SW 1271 (cell line): ENCODE measurements around the gene ZNF407.

Experiments used
- DNase-seq, 2 experiments: peaks; one replicate each; lab custom pipeline; 2025; lab: John Stamatoyannopoulos, UW

ZNF407 gene

DNA sequence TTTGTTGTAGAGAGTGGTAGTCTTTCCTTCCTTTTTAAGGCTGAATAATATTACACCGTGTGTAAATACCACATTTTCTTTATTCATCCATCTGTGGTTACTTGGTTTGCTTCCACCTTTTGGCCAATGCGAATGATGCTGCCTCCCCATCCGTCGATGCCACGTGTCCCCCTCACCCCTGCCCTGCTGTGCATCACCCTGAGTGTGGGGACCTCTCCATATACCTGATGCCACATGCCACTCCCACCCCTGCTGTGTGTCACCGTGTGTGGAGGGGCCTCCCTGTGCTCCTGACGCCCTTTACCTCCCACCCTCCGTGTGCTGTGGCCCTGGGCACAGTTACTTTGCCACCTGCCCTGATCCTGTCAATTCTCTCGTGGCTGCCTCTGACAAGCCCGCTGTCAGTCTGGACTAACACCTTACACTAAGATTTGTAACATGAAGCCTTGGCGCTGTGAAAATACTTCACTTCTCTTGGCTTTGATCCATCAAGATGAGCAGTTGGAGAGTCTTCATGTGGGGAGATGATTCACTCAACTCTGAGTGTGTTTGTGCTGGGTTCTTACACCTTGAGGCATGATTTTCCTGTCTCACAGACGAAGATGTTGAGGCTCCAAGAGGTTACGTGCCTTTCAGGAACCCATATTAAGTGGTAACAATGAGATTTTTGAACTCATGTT, 234.0 kb downstream of the ZNF407 start:
- DNase-seq = no peak

DNA sequence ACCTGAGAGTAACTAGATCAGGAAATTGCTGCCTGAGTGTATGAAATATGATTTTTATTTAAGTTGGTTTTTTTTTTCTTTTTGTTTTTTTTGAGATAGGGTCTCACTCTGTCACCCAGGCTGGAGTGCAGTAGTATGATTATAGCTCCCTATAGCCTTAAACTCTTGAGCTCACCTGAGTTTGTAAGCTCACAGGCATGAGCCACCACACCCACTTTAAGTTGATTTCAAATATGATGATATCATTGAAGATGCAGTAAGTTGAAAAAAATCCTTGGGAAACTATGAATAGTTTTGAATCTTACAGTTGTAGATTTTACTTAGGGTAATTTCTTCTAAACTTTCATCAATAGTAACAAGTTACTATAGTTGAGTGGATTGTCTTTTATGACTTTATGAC, 234.7 kb downstream of the ZNF407 start:
- no peak for DNase-seq

- no peak for DNase-seq
These were observed 235.3 kb downstream of the ZNF407 start for GRCh38 chr18:74832999-74833398.

- DNase-seq = no peak
These were observed 237.0 kb downstream of the ZNF407 start for GRCh38 chr18:74834424-74835309.

DNA sequence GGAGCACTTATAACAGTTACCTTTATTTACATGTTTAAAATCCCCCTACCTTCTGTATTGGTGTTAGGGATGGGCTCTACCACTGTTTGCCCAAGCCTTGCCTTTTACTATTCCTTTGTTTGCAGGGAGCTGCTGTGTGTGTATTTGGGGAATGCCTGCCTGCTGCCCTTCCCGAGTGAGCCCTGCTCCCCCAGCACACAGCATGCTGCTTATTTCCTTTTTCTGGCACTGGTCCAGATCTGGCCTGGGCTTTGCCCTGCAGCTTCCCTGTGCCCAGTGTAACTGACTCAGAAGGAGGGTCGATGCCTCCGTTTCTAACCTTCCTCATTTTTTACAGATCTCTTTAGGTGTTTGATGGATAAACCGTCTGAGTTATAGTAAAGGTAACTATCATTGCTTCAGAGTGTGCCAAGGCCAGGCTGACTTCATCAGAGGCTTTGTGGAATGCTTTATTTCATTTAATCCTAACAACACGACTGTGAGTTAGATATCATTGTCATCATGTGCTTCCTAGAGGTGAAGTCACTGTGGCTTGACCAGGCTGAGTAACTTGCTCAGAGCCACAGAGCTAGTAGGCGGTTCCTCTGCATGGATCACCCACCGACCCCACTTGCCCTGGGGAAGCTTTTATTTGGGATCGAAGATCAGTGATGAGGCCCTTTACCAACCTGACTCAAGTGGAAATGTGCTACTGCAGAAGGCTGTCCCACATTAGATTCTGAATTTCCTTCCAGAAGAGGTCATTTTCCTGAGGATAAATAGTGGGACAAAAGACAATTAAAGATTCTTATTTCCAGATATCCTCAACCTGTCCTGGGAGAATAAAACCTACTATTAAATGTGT, 238.8 kb downstream of the ZNF407 start:
- no peak for DNase-seq

- peak in 1 of 2 experiments; percentile 40 for DNase-seq
These were observed 243.0 kb downstream of the ZNF407 start for GRCh38 chr18:74840492-74841167.

DNA sequence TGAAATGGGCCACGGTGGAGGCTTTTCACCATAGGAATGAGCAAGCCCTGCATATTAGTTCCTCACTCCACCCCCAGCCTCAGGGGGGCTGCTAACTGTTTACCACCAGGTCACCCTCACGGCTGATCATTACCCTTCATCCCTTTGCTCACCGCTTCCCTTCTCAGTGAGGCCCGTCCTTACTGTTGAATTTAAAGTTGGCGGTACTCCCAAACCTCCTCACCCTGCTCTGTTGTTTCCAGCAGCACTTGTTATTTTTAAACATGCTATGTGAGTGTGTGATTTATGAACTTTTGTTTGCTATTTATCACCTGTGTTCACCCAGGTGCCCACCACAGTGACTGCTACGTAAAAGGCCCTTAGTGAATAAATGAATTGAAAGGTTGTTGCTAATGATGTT, 243.6 kb downstream of the ZNF407 start:
- DNase-seq = no peak

DNA sequence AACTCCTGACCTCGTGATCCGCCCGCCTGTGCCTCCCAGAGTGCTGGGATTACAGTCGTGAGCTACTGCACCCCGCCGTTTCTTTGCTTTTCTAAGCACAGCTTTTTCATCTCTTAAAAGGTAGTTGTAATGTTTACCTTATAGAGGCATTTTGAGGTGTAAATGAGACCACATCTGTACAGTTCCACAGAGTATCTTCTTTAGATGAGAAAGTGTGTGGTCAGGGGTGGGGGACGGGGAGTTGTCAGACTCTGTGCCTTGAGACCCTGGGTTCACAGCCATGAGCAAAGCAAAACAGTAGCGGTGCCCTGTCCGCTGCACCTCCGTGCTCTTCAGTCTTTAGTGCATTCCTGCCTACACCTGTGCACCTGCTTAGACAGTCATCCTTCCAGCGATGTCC, 251.6 kb downstream of the ZNF407 start:
- DNase-seq = no peak

GRCh38 chr18:74856434-74856833, 258.8 kb downstream of the ZNF407 start:
- no peak for DNase-seq

DNA sequence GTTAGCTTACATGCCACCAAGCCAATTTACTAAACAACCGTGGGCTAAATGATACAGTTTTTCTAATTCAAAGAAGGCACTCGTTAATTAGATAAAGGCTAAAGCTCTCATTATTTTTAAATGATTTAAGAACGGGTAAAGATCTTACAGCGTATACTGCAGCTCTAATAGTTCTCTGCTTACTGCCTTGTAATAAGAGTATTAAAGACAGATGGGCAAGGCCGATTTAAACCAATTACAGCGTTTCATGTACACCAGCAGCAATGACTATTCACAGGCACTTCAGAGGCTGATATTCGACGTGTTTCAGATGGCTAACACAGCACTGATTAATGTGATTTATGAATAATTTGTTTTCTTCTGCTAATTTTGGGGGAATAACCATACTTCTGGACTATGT, 259.3 kb downstream of the ZNF407 start:
- no peak for DNase-seq

GRCh38 chr18:74857901-74858300, 260.2 kb downstream of the ZNF407 start:
- no peak for DNase-seq

GRCh38 chr18:74861154-74861553, 263.5 kb downstream of the ZNF407 start:
- DNase-seq = no peak

DNA sequence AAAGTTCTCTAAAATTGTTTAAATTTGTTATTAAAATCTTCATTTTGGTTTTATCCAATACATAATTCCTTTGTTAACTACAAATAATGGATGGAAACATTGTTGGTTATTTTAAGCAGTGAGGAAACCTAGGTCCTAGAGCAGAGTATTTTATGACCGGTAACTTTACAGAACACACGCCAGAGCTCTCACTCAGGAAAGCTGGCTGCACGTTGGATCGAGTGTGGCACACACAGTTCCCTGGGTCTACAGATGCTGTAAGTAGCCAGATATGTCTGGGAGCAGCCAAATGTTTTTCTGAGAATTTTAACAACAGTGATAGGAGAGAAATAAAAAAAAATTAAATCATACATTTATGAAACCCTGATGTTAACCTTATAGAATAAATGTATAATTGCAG, 264.4 kb downstream of the ZNF407 start:
- DNase-seq = no peak

- DNase-seq = no peak
These were observed 268.9 kb downstream of the ZNF407 start for GRCh38 chr18:74866577-74866976.

DNA sequence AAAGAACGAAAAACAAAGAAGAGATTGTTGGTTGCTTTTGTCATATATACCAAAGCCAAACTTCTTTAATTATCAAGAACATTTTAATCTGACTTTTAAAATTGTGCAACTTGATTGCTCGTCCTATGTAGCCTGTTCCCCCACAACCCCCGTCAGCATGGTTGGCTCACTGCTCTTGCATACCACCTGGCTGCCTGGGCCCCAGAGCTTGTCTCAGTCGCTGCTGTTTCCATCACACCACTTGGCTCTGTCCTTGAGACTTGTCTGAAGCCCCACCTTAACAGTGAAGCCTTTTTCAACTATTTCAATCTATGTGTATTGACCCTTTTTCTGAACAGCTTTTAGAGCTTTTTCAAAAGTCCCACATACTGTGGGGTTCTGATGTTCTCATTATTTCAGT, 270.8 kb downstream of the ZNF407 start:
- no peak for DNase-seq

DNA sequence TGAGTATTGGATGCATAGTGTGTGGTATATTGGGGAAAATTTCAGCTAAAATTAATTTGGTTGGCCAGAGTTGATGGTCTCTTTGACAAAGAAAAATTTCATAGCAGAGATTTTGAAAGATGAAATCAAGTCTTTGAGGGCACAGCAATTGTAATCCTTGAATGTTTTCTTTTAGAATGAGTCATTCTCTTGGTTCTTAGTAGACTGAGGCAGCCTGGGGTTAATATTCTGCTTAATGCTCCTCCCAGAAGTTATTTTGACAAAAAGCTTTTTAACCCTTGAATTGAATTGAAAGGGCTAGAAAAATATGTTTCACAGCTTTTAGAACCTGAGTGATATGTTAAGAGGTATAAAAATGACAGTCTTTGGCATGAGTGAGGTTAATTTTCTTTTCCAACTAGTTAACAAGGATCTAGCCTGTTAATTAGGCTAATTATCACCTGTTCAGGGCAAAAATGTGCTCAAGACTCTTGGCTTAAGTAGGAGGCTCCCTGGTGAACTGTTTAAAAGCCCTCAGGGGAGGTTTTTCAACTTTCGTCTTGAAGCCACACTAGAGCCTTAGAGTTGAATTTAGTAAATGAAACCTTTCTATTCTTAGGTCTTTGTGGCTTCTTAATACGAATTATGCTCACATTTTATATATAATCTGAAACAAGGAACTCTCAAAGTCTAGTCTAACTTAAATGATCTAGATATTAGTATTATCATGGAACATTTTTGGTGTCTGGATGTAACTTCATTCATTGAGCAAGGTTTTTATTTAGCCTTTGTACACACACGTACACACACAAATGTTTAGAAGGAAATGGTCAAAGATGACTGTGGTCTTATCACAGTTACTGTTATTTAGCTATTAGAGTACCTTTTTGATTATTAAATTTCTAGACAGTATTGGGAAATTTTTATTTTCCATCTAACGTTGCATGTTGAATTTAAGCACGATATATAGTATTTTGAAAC, 272.5 kb downstream of the ZNF407 start:
- DNase-seq = no peak

DNA sequence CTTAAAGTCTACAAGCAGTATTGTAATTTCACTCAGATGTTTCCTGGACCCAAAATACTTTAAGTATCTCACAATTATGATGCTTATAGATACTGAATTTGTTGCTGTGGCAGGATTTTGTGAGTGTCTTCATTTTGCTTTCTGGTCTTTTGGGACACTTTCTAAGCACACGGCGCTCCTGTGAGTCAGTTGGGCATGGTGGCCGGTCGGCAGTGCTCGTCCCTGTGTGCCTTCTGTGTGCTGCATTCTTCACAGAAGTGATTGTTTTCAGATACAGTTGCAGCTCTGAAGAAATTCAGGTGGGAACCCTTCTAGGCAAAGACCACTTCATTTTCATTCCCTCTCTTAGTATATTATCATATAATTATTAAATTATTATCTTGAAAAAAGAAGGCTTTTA, 273.3 kb downstream of the ZNF407 start:
- DNase-seq = no peak

- DNase-seq = no peak
These were observed 276.0 kb downstream of the ZNF407 start for GRCh38 chr18:74873629-74874028.

GRCh38 chr18:74874351-74874750, 276.7 kb downstream of the ZNF407 start:
- no peak for DNase-seq

DNA sequence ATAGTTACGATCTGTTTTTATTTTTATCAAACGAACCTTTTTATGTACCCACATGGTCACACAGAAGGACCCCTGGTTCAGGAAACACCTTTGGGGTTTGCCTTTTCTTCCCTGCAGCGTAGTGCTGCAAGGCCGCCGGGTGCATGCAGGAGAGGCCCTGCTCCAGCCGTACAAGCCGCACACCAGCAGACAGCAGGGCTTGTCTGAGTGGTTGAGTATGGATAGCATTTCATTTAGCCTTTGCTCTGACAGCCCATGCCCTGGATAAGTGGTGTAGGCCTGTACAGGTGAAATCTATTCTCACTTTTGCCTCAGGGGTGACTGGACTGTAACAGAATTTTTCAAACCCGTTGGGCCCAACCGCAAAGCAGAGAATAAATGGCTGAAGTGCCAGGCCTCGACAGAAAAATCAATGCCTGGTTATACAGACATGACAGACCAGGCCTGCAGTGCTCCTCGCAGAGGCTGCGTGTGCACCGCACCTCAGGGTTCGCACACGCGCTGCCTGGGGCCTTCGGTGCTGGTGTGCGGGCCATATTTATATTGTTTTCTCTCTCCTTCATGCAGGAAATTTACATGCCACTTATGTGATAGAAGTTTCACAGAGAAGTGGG, 279.1 kb downstream of the ZNF407 start:
- no peak for DNase-seq
